HFFc6 (cell line): ENCODE measurements around the gene PDCL3. TPM values are rescaled to one million over a fixed set of nuclear protein-coding genes. Genes with fewer than 3 reads are reported as not detected.

Source experiments
- DNase-seq: peaks from one replicate; pipeline ENCODE4 v3.0.0-alpha.2; 2018
- H3K27ac Mint-ChIP-seq: 2 replicates; pipeline ENCODE4 v1.8.0; 2020; ENCODE audit warnings: mild to moderate bottlenecking, mixed read lengths
- H3K27me3 Mint-ChIP-seq: 2 replicates; pipeline ENCODE4 v1.8.0; 2021; ENCODE audit warnings: mild to moderate bottlenecking, moderate library complexity, mixed read lengths; ENCODE audit not compliant: insufficient read depth
- H3K36me3 Mint-ChIP-seq: 2 replicates; pipeline ENCODE4 v1.8.0; 2021; ENCODE audit warnings: low read depth, mixed read lengths
- H3K4me1 Mint-ChIP-seq: 2 replicates; pipeline ENCODE4 v1.8.0; 2020; ENCODE audit warnings: low read depth, mixed read lengths
- H3K4me3 Mint-ChIP-seq: 2 replicates; pipeline ENCODE4 v1.8.0; 2020; ENCODE audit warnings: mild to moderate bottlenecking, moderate library complexity, mixed read lengths
- H3K9me3 Mint-ChIP-seq: 2 replicates; pipeline ENCODE4 v1.8.0; 2020; ENCODE audit warnings: mild to moderate bottlenecking, mixed read lengths
- total RNA-seq, 6 experiments: library from RNA; stranded (reverse); fragmentation: NEBNext Ultra II Directional; extraction: Animal tissue kit (Norgen Biotek cat#: 25700); gene quantifications; 2 replicates in 1 of 6; 3 replicates in 5 of 6; pipeline ENCODE4 v1.2.3, GENCODE V29; 2021
- TF ChIP-seq, protein P1 (sequence below): fragments of 200-600 bp; sonication (generic); IDR thresholded peaks from 2 replicates; pipeline ENCODE4 v1.5.0; 2021; ENCODE audit warnings: antibody characterized with exemption, mild to moderate bottlenecking

Gene PDCL3
- total RNA-seq, 6 experiments from 2014 or later, result 26.1 to 30.3 (median 29.1) TPM

DNA sequence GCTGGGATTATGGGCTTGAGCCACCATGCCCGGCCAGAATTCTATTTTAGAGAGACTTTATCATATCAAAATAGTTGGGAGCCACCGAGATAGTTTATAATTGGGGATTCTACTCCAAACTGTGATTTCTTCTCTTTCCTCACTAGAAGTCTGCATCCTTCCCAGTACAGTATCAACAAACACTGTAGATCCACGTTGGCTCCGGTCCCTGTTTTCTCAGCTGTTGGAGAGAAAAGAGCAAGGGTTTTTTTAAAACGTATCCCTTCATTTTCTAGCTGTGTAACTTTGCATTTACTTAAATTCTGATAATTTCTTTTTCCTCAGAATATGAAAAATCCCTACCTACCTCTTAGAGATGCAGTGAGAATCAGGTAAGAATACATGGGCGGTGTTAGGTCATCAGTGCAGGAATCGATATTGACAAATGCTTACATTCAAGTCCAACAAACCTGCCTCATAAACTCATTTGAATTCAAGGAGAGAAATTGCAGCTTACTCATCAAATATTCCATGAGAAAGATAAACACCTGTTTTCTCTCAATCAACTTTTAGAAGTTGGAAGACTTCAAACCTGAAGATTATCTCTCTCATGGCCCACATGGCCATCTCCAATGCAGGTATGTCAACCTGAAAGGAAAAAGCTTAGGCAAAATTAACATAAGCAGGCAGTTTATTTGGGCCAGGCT is 17.7 kb upstream of the PDCL3 start:
- H3K4me3 Mint-ChIP-seq, result no peak overlapping the region
- TF ChIP-seq, protein P1, sequence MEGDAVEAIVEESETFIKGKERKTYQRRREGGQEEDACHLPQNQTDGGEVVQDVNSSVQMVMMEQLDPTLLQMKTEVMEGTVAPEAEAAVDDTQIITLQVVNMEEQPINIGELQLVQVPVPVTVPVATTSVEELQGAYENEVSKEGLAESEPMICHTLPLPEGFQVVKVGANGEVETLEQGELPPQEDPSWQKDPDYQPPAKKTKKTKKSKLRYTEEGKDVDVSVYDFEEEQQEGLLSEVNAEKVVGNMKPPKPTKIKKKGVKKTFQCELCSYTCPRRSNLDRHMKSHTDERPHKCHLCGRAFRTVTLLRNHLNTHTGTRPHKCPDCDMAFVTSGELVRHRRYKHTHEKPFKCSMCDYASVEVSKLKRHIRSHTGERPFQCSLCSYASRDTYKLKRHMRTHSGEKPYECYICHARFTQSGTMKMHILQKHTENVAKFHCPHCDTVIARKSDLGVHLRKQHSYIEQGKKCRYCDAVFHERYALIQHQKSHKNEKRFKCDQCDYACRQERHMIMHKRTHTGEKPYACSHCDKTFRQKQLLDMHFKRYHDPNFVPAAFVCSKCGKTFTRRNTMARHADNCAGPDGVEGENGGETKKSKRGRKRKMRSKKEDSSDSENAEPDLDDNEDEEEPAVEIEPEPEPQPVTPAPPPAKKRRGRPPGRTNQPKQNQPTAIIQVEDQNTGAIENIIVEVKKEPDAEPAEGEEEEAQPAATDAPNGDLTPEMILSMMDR, result no peak
- no peak for DNase-seq
- no peaks in the 10 kb centered on the region for H3K9me3 Mint-ChIP-seq
- H3K27ac Mint-ChIP-seq, result no peak overlapping the region
- no peaks in the 10 kb centered on the region for H3K36me3 Mint-ChIP-seq
- no peaks in the 10 kb centered on the region for H3K4me1 Mint-ChIP-seq
- peaks cover 18% of the 10 kb centered on the region for H3K27me3 Mint-ChIP-seq

- peaks cover 19% of the 10 kb centered on the region for H3K27me3 Mint-ChIP-seq
- no peaks in the 10 kb centered on the region for H3K9me3 Mint-ChIP-seq
- TF ChIP-seq, protein P1, result no peak
- H3K4me1 Mint-ChIP-seq, result no peaks in the 10 kb centered on the region
- H3K27ac Mint-ChIP-seq, result no peak overlapping the region
- DNase-seq, result no peak
- H3K4me3 Mint-ChIP-seq, result no peak overlapping the region
- no peaks in the 10 kb centered on the region for H3K36me3 Mint-ChIP-seq
These were observed 16.3 kb upstream of the PDCL3 start for GRCh38 chr2:100546469-100546868.

DNA sequence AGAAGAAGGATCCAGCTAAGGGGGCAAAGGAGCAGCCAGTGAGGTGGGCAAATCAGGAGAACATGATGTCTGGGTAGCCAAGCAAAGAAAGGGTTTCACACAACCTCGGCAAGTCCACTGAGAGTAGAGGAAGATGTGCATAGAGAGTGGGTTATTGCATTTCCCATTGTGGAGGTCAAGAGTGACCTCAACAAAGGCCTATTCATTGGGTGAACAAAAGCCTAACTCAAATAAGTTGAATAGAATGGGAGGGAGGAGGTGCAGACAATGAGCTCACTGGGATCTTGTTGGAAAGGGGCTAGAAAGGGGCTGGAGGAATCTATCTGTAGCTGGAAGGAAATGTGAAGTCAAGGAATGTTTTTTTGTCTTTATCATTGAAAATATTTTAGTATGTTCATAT is 14.0 kb upstream of the PDCL3 start:
- H3K36me3 Mint-ChIP-seq, result no peaks in the 10 kb centered on the region
- TF ChIP-seq, protein P1, result no peak

GRCh38 chr2:100551303-100551702 is 11.5 kb upstream of the PDCL3 start:
- TF ChIP-seq, protein P1, result no peak
- no peak overlapping the region for H3K4me3 Mint-ChIP-seq

More for the DNA sequence above, 14.0 kb upstream of the PDCL3 start:
- no peaks in the 10 kb centered on the region for H3K9me3 Mint-ChIP-seq
- H3K27ac Mint-ChIP-seq, result no peak overlapping the region
- no peak overlapping the region for H3K4me3 Mint-ChIP-seq
- no peaks in the 10 kb centered on the region for H3K4me1 Mint-ChIP-seq
- H3K27me3 Mint-ChIP-seq, result peaks cover 14% of the 10 kb centered on the region
- DNase-seq, result no peak

GRCh38 chr2:100554798-100555407 is 7.9 kb upstream of the PDCL3 start:
- H3K27ac Mint-ChIP-seq, result no peak overlapping the region
- no peaks in the 10 kb centered on the region for H3K4me1 Mint-ChIP-seq
- H3K36me3 Mint-ChIP-seq, result no peaks in the 10 kb centered on the region
- TF ChIP-seq, protein P1, result no peak
- H3K9me3 Mint-ChIP-seq, result no peaks in the 10 kb centered on the region
- no peak for DNase-seq
- H3K27me3 Mint-ChIP-seq, result peaks cover 11% of the 10 kb centered on the region
- no peak overlapping the region for H3K4me3 Mint-ChIP-seq

More at GRCh38 chr2:100551303-100551702, 11.5 kb upstream of the PDCL3 start:
- Mint-ChIP-seq H3K27ac (no peak overlapping the region), H3K9me3 (no peaks in the 10 kb centered on the region), H3K4me1 (no peaks in the 10 kb centered on the region), H3K36me3 (no peaks in the 10 kb centered on the region), H3K27me3 (peaks cover 14% of the 10 kb centered on the region)
- DNase-seq, result no peak
